ENCODE results near the gene IGF1R.
"Not testable (repeated sequence)": the region's sequence is repeated elsewhere in the genome, so short reads cannot be mapped to it uniquely, and the experiment has no call there.

IGF1R gene

DNA sequence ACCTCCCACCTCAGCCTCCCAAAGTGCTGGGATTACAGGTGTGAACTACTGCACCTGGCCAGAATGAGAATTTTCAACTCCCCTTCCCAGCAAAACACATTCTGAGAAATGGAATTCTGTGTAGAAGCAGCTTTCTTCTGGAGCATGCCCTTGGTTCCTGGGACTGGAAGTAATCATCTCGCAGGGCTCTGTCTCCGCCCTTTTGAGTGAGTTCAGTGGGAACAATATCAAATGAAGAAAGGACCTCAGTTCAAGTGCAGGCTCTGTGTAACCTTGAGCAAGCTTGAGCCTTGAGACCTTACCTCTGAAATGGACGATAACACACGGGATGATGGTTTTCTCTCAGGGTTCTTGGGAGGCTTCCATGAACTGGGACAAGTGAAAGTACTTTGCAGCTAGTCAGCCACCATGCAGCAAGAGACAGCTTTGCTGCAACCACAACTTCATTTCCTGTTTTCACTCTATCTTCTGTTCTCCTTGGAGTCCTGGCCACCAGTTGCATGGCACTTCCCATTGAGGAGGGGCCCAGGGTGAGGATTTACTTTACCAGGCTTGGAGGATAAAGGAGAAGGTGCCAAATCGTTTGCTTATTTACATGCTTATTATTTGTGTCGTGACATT, 35.7 kb upstream of the IGF1R start:
- H3K4me3 ChIP-seq (ENCODE audit: low read depth, low read length), result no peak overlapping the region
- DNase-seq (ENCODE audit: low read depth), result no peak
- TF ChIP-seq, protein P1, sequence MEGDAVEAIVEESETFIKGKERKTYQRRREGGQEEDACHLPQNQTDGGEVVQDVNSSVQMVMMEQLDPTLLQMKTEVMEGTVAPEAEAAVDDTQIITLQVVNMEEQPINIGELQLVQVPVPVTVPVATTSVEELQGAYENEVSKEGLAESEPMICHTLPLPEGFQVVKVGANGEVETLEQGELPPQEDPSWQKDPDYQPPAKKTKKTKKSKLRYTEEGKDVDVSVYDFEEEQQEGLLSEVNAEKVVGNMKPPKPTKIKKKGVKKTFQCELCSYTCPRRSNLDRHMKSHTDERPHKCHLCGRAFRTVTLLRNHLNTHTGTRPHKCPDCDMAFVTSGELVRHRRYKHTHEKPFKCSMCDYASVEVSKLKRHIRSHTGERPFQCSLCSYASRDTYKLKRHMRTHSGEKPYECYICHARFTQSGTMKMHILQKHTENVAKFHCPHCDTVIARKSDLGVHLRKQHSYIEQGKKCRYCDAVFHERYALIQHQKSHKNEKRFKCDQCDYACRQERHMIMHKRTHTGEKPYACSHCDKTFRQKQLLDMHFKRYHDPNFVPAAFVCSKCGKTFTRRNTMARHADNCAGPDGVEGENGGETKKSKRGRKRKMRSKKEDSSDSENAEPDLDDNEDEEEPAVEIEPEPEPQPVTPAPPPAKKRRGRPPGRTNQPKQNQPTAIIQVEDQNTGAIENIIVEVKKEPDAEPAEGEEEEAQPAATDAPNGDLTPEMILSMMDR (IDR thresholded peaks at IDR 0.05; ENCODE audit: low read depth, low read length, missing control alignments), result no peak

DNA sequence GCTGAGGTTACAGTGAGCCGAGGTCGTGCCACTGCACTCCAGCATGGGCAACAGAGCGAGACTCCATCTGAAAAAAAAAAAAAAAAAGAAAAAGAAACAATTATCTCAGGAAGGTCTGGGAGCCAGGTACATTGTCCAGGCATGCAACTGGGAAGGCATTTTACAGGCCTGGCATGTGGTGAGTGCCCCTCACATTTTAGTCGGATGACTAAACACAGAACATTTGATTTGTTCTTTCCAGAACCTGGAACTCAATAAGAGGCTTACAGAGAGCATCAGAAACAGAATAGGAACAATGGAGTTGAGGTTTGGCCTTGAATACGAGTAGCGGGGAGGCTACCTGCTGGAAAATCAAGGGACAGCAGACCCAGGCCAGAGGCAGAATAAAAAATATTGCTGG, 33.7 kb upstream of the IGF1R start:
- H3K4me3 ChIP-seq (ENCODE audit: low read depth, low read length), result no peak overlapping the region
- DNase-seq (ENCODE audit: low read depth), result no peak
- TF ChIP-seq, protein P1 (IDR thresholded peaks at IDR 0.05; ENCODE audit: low read depth, low read length, missing control alignments), result no peak

DNA sequence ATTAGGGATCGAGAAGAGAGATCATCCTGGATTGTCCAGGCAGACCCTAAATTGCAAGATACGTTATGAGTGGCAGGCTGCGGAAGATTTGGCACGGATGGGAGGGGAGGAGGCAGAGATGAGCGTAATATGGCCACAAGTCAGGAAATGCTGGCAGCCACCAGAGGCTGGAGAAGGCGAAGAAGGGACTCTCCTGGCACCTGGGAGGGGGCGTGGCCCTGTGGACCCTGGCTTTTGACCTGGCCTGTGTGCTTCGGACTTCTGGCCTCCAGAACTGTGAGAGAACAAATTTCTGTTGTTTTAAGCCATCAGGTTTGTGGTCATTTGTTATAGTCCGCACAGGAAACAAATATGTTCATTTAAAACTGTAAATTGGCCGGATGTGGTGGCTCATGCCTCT, 31.9 kb upstream of the IGF1R start:
- TF ChIP-seq, protein P1 (IDR thresholded peaks at IDR 0.05; ENCODE audit: low read depth, low read length, missing control alignments), result no peak
- no peak for DNase-seq (ENCODE audit: low read depth)
- no peak overlapping the region for H3K4me3 ChIP-seq (ENCODE audit: low read depth, low read length)

DNA sequence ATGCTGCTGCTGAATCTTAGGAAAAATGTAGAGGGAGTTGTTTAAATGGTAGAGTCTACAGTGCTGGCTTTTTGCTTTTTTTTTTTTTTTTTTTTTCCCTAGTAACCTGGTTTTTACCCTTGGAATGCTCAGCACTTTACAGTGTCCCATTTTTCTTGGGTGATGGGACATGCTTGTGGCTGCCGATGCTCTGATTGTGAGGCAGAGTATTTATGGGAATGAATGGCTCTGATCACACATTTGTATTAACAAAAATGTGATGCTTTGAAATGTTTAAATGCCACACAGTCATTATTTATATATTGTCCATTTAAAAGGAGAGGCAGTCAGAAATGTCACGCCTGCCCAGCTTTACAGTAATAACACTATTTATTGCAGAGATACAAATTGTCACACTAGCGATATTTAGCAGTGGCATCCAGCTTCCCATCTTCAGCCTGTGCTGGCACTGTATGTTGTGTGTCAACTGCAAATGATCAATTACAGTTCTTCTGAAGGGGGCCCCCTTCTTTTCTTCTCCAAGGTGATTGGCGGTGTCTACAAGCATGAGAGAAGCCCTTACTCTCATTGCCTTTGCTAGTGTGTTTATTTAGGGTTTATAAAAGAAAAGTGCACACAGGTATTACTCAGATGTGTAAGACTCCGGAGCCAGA, 30.9 kb upstream of the IGF1R start:
- TF ChIP-seq, protein P1 (IDR thresholded peaks at IDR 0.05; ENCODE audit: low read depth, low read length, missing control alignments), result no peak
- no peak for DNase-seq (ENCODE audit: low read depth)
- no peak overlapping the region for H3K4me3 ChIP-seq (ENCODE audit: low read depth, low read length)

DNA sequence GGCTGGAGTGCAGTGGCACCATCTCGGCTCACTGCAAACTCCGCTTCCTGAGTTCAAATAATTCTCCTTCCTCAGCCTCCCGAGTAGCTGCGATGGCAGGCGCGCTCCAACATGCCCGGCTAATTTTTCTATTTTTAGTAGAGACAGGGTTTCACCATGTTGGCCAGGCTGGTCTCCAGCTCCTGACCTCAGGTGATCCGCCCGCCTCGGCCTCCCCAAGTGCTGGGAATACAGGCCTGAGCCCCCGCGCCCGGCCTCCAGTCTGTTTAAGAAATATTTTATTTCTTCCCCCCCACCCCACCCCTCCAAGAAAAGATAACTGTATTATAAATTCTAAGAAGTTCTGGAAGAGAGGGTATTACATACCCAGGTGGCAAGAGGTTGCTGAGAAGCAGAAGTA, 29.8 kb upstream of the IGF1R start:
- not testable (repeated sequence) for H3K4me3 ChIP-seq (ENCODE audit: low read depth, low read length); DNase-seq (ENCODE audit: low read depth)

DNA sequence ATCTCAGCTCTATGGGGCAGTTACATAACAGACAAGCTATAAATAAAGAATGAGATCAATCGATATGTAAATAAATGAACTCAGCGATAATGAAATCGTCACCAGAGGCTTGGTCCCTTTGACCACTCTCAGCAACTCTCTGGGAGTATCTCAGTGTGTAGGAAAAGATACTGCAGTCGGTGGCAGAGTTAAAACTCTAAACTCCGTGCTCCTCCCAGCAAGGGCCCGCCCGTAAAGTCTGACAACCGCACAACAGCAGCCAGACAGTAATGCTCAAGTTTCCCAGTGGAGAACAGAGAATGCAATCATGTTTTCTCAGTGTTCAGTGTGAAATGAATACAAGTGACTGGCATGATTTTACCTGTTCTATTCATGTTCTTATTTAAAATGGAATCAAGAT, 28.3 kb upstream of the IGF1R start:
- TF ChIP-seq, protein P1 (IDR thresholded peaks at IDR 0.05; ENCODE audit: low read depth, low read length, missing control alignments), result no peak
- no peak for DNase-seq (ENCODE audit: low read depth)
- H3K4me3 ChIP-seq (ENCODE audit: low read depth, low read length), result no peak overlapping the region

DNA sequence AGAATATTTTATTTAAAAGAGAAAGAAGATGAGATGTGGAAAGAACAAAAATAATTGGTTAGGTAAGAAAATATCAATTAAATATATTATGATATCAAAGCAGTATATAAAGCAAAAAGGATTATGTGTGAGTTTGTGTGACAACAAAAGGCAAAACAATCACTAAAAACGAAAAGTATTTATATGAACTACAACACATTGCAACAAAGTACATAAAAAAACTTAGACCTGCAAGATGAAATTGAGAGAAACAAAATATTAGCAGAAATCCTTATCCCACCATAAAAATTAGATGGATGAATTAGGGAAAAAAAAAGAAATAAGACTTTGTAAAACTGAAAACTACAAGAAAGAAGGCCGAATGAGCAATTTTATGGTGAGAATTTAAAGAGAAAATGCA, 27.3 kb upstream of the IGF1R start:
- TF ChIP-seq, protein P1 (IDR thresholded peaks at IDR 0.05; ENCODE audit: low read depth, low read length, missing control alignments), result no peak
- H3K4me3 ChIP-seq (ENCODE audit: low read depth, low read length), result no peak overlapping the region

More for the DNA sequence above, 27.3 kb upstream of the IGF1R start:
- DNase-seq (ENCODE audit: low read depth), result no peak

Measured in GM12864 (cell line).